SK-N-SH (cell line): Measurements from ENCODE around the gene MGLL.

Experiments used
- CHD2 ChIP-seq: fragments of 150-350 bp; IDR thresholded peaks from 2 replicates; pipeline ENCODE4 v1.6.1; 2018; ENCODE audit warnings: low read length; ENCODE audit not compliant: partially characterized antibody
- EP300 ChIP-seq, 2 experiments: IDR thresholded peaks; 2 replicates each; pipeline versions ENCODE4 v1.4.0 to v1.6.1; 2012; ENCODE audit warnings: borderline replicate concordance in 1 of 2, low read depth in 1 of 2, low read length in 1 of 2
- JUND ChIP-seq: IDR thresholded peaks from 2 replicates; pipeline ENCODE4 v1.4.0; 2012
- PBX3 ChIP-seq: IDR thresholded peaks from 2 replicates; pipeline ENCODE4; 2012
- POLR2AphosphoS5 ChIP-seq: IDR thresholded peaks from 2 replicates; pipeline ENCODE4 v1.6.1; 2012; ENCODE audit warnings: low read depth, low read length
- RCOR1 ChIP-seq: fragments of 150-350 bp; IDR thresholded peaks from 2 replicates; pipeline ENCODE4 v1.6.1; 2017; ENCODE audit warnings: antibody characterized with exemption, low read length
- SIN3A ChIP-seq: IDR thresholded peaks from 2 replicates; pipeline ENCODE4 v1.6.1; 2012; ENCODE audit warnings: low read depth, mild to moderate bottlenecking, low read length, moderate library complexity, borderline replicate concordance
- TF ChIP-seq, protein P1 (sequence below): fragments of 200-600 bp; sonication (generic); IDR thresholded peaks from 2 replicates; pipeline ENCODE4 v1.6.1; 2017; ENCODE audit warnings: antibody characterized with exemption, mild to moderate bottlenecking, moderate library complexity
- TF ChIP-seq, protein P2 (sequence below): IDR thresholded peaks from 2 replicates; pipeline ENCODE4 v1.6.1; 2012; ENCODE audit warnings: mild to moderate bottlenecking, low read depth, low read length, moderate library complexity
- TF ChIP-seq, protein P3 (sequence below): fragments of 150-350 bp; IDR thresholded peaks from 2 replicates; pipeline ENCODE4 v1.6.1; 2017; ENCODE audit warnings: antibody characterized with exemption, low read length, low read depth, borderline replicate concordance

DNA sequence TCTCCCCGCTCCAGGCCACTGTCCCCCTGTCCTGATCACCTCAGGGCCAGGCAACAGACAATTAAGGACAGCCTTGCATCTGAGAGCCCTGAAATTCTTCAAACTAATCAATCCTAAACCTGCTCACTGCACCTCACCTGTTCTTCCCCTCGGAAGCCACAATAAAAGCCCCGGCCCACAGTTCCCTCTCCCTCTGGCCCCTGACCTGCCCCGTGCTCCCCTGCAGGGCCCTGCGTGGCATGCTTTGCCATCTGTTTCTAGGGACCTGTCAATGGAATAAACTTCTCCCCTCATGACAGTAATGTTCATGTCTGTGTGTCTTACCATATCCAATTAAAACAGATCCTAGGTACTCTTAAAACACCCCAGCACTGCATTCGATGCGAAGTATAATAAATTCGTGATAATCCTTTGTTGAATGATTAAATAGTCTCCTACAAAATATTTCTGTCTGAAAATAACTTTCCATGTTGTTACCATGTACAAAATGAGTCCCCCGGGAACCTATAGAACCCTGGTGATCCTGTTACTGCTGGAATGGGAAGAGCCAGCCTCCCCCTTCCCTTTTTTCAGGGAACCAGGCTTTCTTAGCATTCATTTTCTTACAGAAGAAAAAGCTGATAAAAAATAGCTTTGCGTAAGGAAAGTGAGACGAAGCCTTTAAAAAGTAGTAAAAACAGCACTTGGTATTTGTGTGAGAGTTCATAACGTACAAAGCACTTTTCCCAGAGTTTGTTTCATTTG is 90.6 kb downstream of the MGLL start:
- TF ChIP-seq, protein P1, sequence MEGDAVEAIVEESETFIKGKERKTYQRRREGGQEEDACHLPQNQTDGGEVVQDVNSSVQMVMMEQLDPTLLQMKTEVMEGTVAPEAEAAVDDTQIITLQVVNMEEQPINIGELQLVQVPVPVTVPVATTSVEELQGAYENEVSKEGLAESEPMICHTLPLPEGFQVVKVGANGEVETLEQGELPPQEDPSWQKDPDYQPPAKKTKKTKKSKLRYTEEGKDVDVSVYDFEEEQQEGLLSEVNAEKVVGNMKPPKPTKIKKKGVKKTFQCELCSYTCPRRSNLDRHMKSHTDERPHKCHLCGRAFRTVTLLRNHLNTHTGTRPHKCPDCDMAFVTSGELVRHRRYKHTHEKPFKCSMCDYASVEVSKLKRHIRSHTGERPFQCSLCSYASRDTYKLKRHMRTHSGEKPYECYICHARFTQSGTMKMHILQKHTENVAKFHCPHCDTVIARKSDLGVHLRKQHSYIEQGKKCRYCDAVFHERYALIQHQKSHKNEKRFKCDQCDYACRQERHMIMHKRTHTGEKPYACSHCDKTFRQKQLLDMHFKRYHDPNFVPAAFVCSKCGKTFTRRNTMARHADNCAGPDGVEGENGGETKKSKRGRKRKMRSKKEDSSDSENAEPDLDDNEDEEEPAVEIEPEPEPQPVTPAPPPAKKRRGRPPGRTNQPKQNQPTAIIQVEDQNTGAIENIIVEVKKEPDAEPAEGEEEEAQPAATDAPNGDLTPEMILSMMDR = no peak
- no peak for TF ChIP-seq EP300 (IDR thresholded peaks at IDR 0.05; ENCODE audit: borderline replicate concordance in 1 of 2, low read depth in 1 of 2, low read length in 1 of 2)
- no peak for TF ChIP-seq SIN3A
- TF ChIP-seq POLR2AphosphoS5 = no peak
- no peak for TF ChIP-seq JUND
- no peak for TF ChIP-seq PBX3
- TF ChIP-seq, protein P2, sequence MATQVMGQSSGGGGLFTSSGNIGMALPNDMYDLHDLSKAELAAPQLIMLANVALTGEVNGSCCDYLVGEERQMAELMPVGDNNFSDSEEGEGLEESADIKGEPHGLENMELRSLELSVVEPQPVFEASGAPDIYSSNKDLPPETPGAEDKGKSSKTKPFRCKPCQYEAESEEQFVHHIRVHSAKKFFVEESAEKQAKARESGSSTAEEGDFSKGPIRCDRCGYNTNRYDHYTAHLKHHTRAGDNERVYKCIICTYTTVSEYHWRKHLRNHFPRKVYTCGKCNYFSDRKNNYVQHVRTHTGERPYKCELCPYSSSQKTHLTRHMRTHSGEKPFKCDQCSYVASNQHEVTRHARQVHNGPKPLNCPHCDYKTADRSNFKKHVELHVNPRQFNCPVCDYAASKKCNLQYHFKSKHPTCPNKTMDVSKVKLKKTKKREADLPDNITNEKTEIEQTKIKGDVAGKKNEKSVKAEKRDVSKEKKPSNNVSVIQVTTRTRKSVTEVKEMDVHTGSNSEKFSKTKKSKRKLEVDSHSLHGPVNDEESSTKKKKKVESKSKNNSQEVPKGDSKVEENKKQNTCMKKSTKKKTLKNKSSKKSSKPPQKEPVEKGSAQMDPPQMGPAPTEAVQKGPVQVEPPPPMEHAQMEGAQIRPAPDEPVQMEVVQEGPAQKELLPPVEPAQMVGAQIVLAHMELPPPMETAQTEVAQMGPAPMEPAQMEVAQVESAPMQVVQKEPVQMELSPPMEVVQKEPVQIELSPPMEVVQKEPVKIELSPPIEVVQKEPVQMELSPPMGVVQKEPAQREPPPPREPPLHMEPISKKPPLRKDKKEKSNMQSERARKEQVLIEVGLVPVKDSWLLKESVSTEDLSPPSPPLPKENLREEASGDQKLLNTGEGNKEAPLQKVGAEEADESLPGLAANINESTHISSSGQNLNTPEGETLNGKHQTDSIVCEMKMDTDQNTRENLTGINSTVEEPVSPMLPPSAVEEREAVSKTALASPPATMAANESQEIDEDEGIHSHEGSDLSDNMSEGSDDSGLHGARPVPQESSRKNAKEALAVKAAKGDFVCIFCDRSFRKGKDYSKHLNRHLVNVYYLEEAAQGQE = no peak
- TF ChIP-seq CHD2 = no peak
- TF ChIP-seq RCOR1 = no peak
- TF ChIP-seq, protein P3, sequence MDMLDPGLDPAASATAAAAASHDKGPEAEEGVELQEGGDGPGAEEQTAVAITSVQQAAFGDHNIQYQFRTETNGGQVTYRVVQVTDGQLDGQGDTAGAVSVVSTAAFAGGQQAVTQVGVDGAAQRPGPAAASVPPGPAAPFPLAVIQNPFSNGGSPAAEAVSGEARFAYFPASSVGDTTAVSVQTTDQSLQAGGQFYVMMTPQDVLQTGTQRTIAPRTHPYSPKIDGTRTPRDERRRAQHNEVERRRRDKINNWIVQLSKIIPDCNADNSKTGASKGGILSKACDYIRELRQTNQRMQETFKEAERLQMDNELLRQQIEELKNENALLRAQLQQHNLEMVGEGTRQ = no peak
